Gastroesophageal sphincter (tissue), 3 donors: ENCODE data around the gene TTC19.

Experiments used
- CTCF ChIP-seq, 4 experiments: fragments of 200-600 bp in 2 of 4; fragments of 450-650 bp in 2 of 4; sonication (generic) in 1 of 4; IDR thresholded peaks; one replicate each; pipeline ENCODE4 v1.5.1; 2017 to 2019; ENCODE audit warnings: antibody characterized with exemption in 4 of 4, mild to moderate bottlenecking in 2 of 4, moderate library complexity in 2 of 4
- EP300 ChIP-seq: sonication (generic); formaldehyde crosslinking; IDR thresholded peaks from one replicate; pipeline ENCODE4 v1.6.1; 2017; ENCODE audit warnings: antibody characterized with exemption, mild to moderate bottlenecking
- POLR2A ChIP-seq, 2 donors: fragments of 450-650 bp; IDR thresholded peaks; one replicate each; pipeline ENCODE4 v1.6.1; 2017; ENCODE audit warnings: antibody characterized with exemption in 2 of 2, mild to moderate bottlenecking in 2 of 2, moderate library complexity in 1 of 2
- POLR2AphosphoS5 ChIP-seq: sonication (generic); formaldehyde crosslinking; IDR thresholded peaks from one replicate; pipeline ENCODE4 v1.6.1; 2017; ENCODE audit warnings: antibody characterized with exemption

- TF ChIP-seq CTCF (IDR thresholded peaks at IDR 0.05) (no peak), EP300 (no peak), POLR2AphosphoS5 (no peak), POLR2A (IDR thresholded peaks at IDR 0.05) (no peak)
Measured at GRCh38 chr17:16026895-16027294, 27.3 kb downstream of the TTC19 start.
